Subcutaneous adipose tissue (tissue), 4 donors: Measurements from ENCODE around the gene DUOX2. TPM values are rescaled to one million over a fixed set of nuclear protein-coding genes. Genes with fewer than 3 reads are reported as not detected.

Experiments used
- small RNA-seq: library from RNA; depleted of rRNA; stranded (forward); fragments of <200 nt; gene quantifications from one replicate; pipeline ENCODE3, GENCODE V24; 2016
- total RNA-seq, 4 donors: library from RNA; depleted of rRNA; stranded (reverse); fragments of >200 nt; gene quantifications; one replicate each; pipeline ENCODE4 v1.1.0, GENCODE V29; 2016
- TF ChIP-seq, protein P1 (sequence below): fragments of 450-650 bp; IDR thresholded peaks from one replicate; pipeline ENCODE4 v1.5.1; 2016; ENCODE audit warnings: low read depth, mild to moderate bottlenecking, control low read depth, antibody characterized with exemption, moderate library complexity

Gene DUOX2
- total RNA-seq, 4 donors from 2014 or later = under 0.01 to 0.22 (median under 0.01) TPM; not detected in 1

DNA sequence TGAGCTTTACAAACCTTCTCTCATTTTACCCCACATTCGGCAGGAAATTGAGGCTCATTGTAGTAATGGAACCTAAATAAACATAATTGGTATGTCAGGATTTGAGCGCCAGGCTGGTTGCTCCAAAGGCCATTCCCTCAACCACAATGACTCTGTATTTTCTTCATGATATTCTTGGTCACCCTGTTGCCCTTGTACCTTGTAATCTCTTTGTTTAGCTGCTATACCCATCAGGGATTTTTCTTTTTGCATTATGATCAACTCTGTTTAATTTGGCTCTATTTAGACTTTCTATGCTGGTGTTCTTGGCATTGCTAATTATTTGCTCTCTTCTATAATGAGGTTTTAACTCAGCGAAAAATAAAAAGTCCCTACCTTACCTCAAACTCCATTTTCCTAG is 29.8 kb downstream of the DUOX2 start:
- TF ChIP-seq, protein P1, sequence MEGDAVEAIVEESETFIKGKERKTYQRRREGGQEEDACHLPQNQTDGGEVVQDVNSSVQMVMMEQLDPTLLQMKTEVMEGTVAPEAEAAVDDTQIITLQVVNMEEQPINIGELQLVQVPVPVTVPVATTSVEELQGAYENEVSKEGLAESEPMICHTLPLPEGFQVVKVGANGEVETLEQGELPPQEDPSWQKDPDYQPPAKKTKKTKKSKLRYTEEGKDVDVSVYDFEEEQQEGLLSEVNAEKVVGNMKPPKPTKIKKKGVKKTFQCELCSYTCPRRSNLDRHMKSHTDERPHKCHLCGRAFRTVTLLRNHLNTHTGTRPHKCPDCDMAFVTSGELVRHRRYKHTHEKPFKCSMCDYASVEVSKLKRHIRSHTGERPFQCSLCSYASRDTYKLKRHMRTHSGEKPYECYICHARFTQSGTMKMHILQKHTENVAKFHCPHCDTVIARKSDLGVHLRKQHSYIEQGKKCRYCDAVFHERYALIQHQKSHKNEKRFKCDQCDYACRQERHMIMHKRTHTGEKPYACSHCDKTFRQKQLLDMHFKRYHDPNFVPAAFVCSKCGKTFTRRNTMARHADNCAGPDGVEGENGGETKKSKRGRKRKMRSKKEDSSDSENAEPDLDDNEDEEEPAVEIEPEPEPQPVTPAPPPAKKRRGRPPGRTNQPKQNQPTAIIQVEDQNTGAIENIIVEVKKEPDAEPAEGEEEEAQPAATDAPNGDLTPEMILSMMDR = no peak

DNA sequence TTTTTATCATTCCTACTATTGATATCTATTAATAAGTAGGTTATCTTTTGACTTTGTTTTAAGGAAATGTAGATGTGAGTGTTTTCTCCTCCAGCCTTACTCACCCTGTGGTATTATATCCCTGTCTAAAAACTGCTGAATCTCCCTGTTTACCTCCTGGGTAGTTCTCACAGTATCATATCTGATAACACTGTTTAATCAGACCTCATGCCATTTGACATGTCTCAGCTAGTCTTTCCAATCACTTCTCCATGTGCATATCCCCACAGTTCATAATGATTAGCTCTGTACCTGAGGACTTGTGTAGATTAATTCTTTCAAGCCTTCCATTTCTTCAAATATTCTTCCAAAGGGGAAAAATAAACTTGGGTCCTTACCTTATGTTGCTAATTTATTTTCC is 30.7 kb downstream of the DUOX2 start:
- TF ChIP-seq, protein P1 = no peak

DNA sequence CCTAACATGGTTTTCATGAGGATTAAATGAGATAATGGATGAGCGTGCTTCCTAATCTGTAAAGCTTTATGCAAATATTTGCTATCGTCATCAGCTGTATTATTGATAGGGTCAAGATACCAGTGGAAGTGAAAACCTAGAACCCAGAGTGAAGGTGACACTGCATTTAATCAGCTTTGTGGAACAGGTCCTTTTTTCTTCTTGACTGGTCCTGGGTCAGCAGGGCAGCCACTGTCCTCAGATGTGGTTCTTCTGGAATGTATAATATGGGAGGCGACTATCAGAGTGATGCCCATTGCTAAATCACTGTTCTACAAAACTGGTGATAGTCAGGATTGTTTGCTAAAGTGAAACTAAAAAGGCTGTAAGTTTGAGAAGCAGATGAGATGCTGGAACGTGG is 49.6 kb downstream of the DUOX2 start:
- TF ChIP-seq, protein P1 = no peak

DNA sequence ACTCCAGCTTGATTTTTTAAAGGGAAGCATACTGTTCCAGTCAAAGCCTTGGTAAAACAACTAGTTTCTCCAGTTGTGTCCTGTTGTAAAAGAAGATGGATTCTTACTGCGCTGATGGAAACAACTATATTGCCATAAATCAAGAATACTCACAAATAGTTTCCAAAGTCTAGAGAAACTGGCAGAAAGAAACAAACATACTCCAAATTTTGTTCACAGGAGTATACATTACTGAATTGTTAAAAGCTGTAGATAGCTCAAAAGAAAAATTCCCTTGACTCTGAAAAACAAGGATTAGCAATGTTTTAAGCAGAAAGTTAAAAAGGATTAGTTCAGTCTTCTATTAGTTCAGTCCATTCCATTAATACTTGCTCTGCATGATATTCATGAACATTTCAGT is 63.4 kb downstream of the DUOX2 start:
- TF ChIP-seq, protein P1 = no peak

DNA sequence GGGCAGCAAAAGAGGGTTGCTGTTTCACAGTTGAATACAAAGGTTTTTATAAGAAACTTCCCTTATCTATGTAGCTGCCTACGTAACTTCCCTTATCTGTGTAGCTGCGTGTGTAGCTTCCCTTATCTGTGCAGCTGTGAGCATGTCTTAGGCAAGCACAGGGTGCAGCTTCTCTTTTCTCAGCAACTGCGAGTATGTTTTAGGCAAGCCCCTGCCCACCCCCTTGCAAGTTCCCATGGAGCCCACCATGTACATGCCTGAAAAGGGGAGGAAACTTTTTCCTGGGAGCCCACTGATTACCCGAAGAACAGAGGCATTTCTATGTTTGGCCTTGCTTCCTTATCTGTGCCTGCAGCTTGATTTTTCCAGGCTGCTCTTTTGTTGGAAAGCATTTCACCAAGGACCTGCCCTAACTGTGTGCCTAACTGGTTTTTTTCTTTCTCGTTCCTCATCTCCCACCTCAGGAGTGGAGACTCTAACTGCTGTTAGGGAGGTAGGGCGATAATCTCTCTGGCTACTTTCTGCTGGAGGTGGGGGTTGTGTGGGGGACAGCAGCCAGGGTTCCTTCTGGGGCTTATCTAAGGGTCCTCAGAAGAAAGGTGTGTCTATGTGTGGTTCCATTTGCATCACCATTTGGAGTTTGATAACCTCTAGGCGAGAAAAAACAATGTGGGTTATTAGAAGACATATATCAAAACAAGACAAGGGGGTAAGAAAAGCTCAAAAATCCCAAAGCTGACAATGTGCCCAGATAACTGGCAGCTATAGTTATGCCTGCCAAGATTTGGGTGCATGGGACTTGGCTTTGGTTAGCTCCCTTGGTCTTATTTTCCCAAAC is 65.0 kb downstream of the DUOX2 start:
- TF ChIP-seq, protein P1 = no peak

Small RNAs within 50 kb of the gene (small RNA-seq; reads per million reads assigned to genes)
- 0.49 reads per million for gene RF00019

Other genes with a start within 250 kb of the DUOX2 start
- not detected for gene TERB2, start 157.5 kb downstream of the DUOX2 start, total RNA-seq
- gene SORD, start 91.0 kb downstream of the DUOX2 start, total RNA-seq = 1 to 10 TPM; 1.9 to 7.3 (median 4.7) TPM
- gene DUOXA2, start 154 bp upstream of the DUOX2 start, total RNA-seq = not detected
- gene DUOXA1, start 15.7 kb upstream of the DUOX2 start, total RNA-seq = 1 to 10 TPM in 1 of 4 donors, under 1 TPM in 2, not detected in 1; 0.44 to 1.1 (median 0.51) TPM
- gene DUOX1, start 15.8 kb upstream of the DUOX2 start, total RNA-seq = under 1 TPM in 3 of 4 donors, not detected in 1; 0.44 to 0.85 (median 0.57) TPM
- gene SHF, start 73.8 kb upstream of the DUOX2 start, total RNA-seq = 1 to 10 TPM in 3 of 4 donors, under 1 TPM in 1; 0.33 to 7.5 (median 3.7) TPM
- not detected for gene SLC28A2, start 138.1 kb upstream of the DUOX2 start, total RNA-seq